Cardiac muscle cell (in vitro differentiated cells and primary cell): Measurements from ENCODE around the gene PLEKHA6. TPM values are rescaled to one million over a fixed set of nuclear protein-coding genes. Genes with fewer than 3 reads are reported as not detected.
A peak's percentile ranks its signal among the peaks of the same experiment; 100 is the strongest.

Source experiments
- DNase-seq, 2 donors: peaks; one replicate each; pipeline versions ENCODE4 v3.0.0 to v3.0.0-alpha.2; 2010 to 2017; ENCODE audit warnings: low read depth in 1 of 2, low spot score in 1 of 2
- H3K27ac ChIP-seq: fragments of 200-600 bp; sonication (generic); 2 replicates; pipeline ENCODE4 v1.5.1; 2016
- H3K27me3 ChIP-seq: fragments of 200-600 bp; sonication (generic); 2 replicates; pipeline ENCODE4 v1.6.0; 2016; ENCODE audit warnings: control low read depth
- H3K36me3 ChIP-seq: fragments of 200-600 bp; sonication (generic); 2 replicates; pipeline ENCODE4 v1.5.1; 2016; ENCODE audit warnings: control low read depth
- H3K4me1 ChIP-seq: fragments of 200-600 bp; sonication (generic); 2 replicates; pipeline ENCODE4 v1.8.1; 2017; ENCODE audit warnings: low read depth, mild to moderate bottlenecking, mixed run types
- H3K4me3 ChIP-seq: fragments of 200-600 bp; sonication (generic); 2 replicates; pipeline ENCODE4 v1.5.1; 2016; ENCODE audit warnings: mild to moderate bottlenecking
- H3K9me3 ChIP-seq: fragments of 200-600 bp; sonication (generic); 2 replicates; pipeline ENCODE4 v1.5.1; 2017; ENCODE audit warnings: low read depth, mild to moderate bottlenecking, control low read depth
- CTCF ChIP-seq: IDR thresholded peaks from 2 replicates; pipeline ENCODE4 v1.5.1; 2012; ENCODE audit warnings: low read depth, mild to moderate bottlenecking, low read length
- polyA plus RNA-seq: library from polyadenylated mRNA; unstranded; fragments of >200 nt; fragmentation: Nextera tagmentation; extraction: Ambion mirVana; gene quantifications from 2 replicates; pipeline ENCODE4 v1.2.1, GENCODE V29; 2016
- total RNA-seq: library from RNA; depleted of rRNA; stranded (reverse); fragments of >200 nt; gene quantifications from 2 replicates; pipeline ENCODE4 v1.2.3, GENCODE V29; 2016

Gene PLEKHA6
- total and polyA plus RNA-seq, 2 experiments from 2014 or later = 41.6 to 44.1 TPM

- no peak for DNase-seq
- Histone ChIP-seq H3K4me3 (no peak overlapping the region), H3K27ac (peak overlapping the region; percentile 20), H3K9me3 (no peaks in the 10 kb centered on the region), H3K27me3 (no peaks in the 10 kb centered on the region), H3K4me1 (peaks cover 17% of the 10 kb centered on the region), H3K36me3 (peaks cover 47% of the 10 kb centered on the region)
- TF ChIP-seq CTCF = no peak
These were observed 100.5 kb downstream of the PLEKHA6 start for GRCh38 chr1:204259196-204259595.

- Histone ChIP-seq H3K4me3 (no peak overlapping the region), H3K27me3 (no peaks in the 10 kb centered on the region), H3K36me3 (peaks cover 46% of the 10 kb centered on the region), H3K4me1 (peaks cover 9% of the 10 kb centered on the region), H3K9me3 (no peaks in the 10 kb centered on the region), H3K27ac (peak overlapping the region; percentile 20)
- peak; percentile 92 for TF ChIP-seq CTCF
- peak; percentile 70 to 83 for DNase-seq
These were observed 101.3 kb downstream of the PLEKHA6 start for GRCh38 chr1:204258213-204259115.

- no peaks in the 10 kb centered on the region for H3K9me3 ChIP-seq
- H3K27me3 ChIP-seq = no peaks in the 10 kb centered on the region
- H3K27ac ChIP-seq = no peak overlapping the region
- no peak for DNase-seq
- H3K4me1 ChIP-seq = no peaks in the 10 kb centered on the region
- peaks cover 52% of the 10 kb centered on the region for H3K36me3 ChIP-seq
- TF ChIP-seq CTCF = no peak
- H3K4me3 ChIP-seq = no peak overlapping the region
These were observed 102.3 kb downstream of the PLEKHA6 start for GRCh38 chr1:204257446-204257845.

GRCh38 chr1:204256531-204256930 lies 103.2 kb downstream of the PLEKHA6 start:
- Histone ChIP-seq H3K4me1 (no peaks in the 10 kb centered on the region), H3K27me3 (no peaks in the 10 kb centered on the region), H3K4me3 (no peak overlapping the region), H3K27ac (no peak overlapping the region), H3K9me3 (no peaks in the 10 kb centered on the region), H3K36me3 (peaks cover 47% of the 10 kb centered on the region)
- no peak for TF ChIP-seq CTCF
- DNase-seq = no peak

GRCh38 chr1:204255966-204256365 lies 103.8 kb downstream of the PLEKHA6 start:
- no peak for TF ChIP-seq CTCF
- Histone ChIP-seq H3K36me3 (peaks cover 43% of the 10 kb centered on the region), H3K4me3 (no peak overlapping the region), H3K27ac (no peak overlapping the region), H3K4me1 (no peaks in the 10 kb centered on the region), H3K9me3 (no peaks in the 10 kb centered on the region), H3K27me3 (no peaks in the 10 kb centered on the region)
- DNase-seq = peak in 1 of 2 donors; percentile 35
